Type B pancreatic cell (in vitro differentiated cells): ENCODE data around the gene LAMC3. TPM values are rescaled to one million over a fixed set of nuclear protein-coding genes. Genes with fewer than 3 reads are reported as not detected.

Experiments used
- DNase-seq: peaks from one replicate; pipeline ENCODE4 v3.0.0; 2021; ENCODE audit warnings: mixed read lengths; ENCODE audit not compliant: unreplicated experiment; ENCODE audit errors: extremely low spot score
- H3K27ac Mint-ChIP-seq: 2 replicates; pipeline ENCODE4 v1.8.0; 2021; ENCODE audit warnings: mild to moderate bottlenecking, mixed read lengths
- H3K27me3 Mint-ChIP-seq: 2 replicates; pipeline ENCODE4 v1.8.0; 2021; ENCODE audit warnings: mixed read lengths
- H3K36me3 Mint-ChIP-seq: 2 replicates; pipeline ENCODE4 v1.8.0; 2021; ENCODE audit warnings: mixed read lengths
- H3K4me1 Mint-ChIP-seq: one replicate; pipeline ENCODE4 v1.8.0; 2021; ENCODE audit warnings: mixed read lengths; ENCODE audit not compliant: unreplicated experiment
- H3K4me3 Mint-ChIP-seq: 2 replicates; pipeline ENCODE4 v1.8.0; 2021; ENCODE audit warnings: mild to moderate bottlenecking, mixed read lengths
- H3K9me3 Mint-ChIP-seq: 2 replicates; pipeline ENCODE4 v1.8.0; 2021; ENCODE audit warnings: mixed read lengths
- CTCF ChIP-seq: fragments of 200-600 bp; sonication (generic); conservative IDR thresholded peaks from 2 replicates; pipeline ENCODE4 v1.5.0; 2021; ENCODE audit warnings: antibody characterized with exemption, mild to moderate bottlenecking
- total RNA-seq: library from RNA; stranded (reverse); gene quantifications from 2 replicates; pipeline ENCODE4 v1.2.1, GENCODE V29; 2021; ENCODE audit warnings: low replicate concordance

Gene LAMC3
- total RNA-seq, 1 donor from 2014 or later, result 7.2 TPM

DNA sequence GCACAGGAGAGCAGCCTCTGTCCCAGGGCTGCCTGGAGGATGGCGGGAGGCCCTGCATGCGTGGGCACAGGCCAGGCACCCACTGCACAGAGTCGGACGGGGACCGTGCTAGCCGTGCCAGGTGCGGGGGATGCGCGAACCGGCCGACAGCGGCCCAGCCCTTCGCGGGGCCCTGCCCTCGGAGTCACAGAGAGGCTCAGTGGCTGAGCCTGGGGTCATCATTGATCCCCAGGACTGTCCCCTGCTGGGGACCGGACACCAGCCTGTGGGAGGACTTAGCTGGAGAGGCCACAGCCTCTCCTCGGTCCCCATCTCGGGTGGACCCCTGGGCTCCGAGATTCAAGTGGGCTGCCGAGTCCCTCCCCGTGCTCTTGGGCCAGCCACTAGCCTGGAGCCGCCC lies 19.1 kb upstream of the LAMC3 start:
- Mint-ChIP-seq H3K36me3 (no peaks in the 10 kb centered on the region), H3K4me3 (no peak overlapping the region), H3K9me3 (no peaks in the 10 kb centered on the region), H3K4me1 (peaks cover 32% of the 10 kb centered on the region), H3K27me3 (peaks cover 24% of the 10 kb centered on the region), H3K27ac (no peak overlapping the region)
- TF ChIP-seq CTCF, result no peak
- DNase-seq, result no peak

- H3K27ac Mint-ChIP-seq, result no peak overlapping the region
- peaks cover 24% of the 10 kb centered on the region for H3K27me3 Mint-ChIP-seq
- no peak for TF ChIP-seq CTCF
- no peaks in the 10 kb centered on the region for H3K9me3 Mint-ChIP-seq
- H3K4me3 Mint-ChIP-seq, result no peak overlapping the region
- no peaks in the 10 kb centered on the region for H3K36me3 Mint-ChIP-seq
- DNase-seq, result no peak
- H3K4me1 Mint-ChIP-seq, result peaks cover 32% of the 10 kb centered on the region
Observed at GRCh38 chr9:130990306-130990977, 18.5 kb upstream of the LAMC3 start.

GRCh38 chr9:130990978-130991777 lies 17.8 kb upstream of the LAMC3 start:
- peaks cover 24% of the 10 kb centered on the region for H3K27me3 Mint-ChIP-seq
- peaks cover 32% of the 10 kb centered on the region for H3K4me1 Mint-ChIP-seq
- H3K4me3 Mint-ChIP-seq, result peak overlapping the region; percentile 4
- no peak overlapping the region for H3K27ac Mint-ChIP-seq
- DNase-seq, result no peak
- TF ChIP-seq CTCF, result peak; percentile 53
- no peaks in the 10 kb centered on the region for H3K36me3 Mint-ChIP-seq
- H3K9me3 Mint-ChIP-seq, result no peaks in the 10 kb centered on the region

DNA sequence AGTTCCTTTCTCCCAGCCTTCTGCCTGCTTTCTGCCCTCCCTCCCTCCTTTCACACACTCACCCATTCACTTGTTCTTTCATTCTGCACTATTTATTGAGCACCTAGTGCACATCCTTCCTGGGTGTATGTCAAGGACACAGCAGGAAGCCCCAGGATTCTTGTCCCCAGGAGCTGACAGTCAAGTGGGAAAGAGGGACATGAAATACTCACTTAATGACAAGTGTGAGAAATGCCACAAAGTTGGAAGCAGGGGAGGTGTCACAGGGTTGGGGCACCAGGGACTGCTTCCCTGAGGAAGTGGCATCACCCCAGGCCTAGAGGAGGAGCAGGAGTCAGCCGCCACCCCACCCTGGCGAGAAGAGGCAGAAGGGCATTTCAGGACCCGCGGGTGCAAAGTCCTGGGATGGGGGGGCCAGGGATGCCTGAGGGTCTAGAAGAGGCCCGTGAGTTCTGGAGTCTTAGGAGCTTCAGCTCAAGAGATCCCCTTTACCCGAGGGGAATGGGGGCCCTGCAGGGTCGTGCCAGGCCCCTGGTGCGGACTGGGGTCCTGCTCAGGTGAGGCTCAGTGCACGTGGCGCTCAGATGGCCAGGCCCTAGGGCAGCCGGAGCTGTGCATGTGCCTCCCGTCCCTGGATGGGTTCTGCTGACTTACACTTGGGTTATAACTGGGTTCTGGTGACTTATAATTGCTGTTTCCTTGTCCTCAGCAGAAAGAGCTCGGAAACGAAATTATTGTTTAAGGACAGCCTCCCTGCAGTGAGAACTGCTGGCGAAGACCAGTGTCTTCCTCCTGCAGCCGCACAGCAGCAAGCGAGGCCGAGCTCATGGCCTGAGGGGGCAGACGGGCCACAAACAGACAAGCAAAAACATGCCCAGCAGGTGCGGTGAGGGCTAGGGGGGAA lies 16.9 kb upstream of the LAMC3 start:
- Mint-ChIP-seq H3K27ac (no peak overlapping the region), H3K36me3 (no peaks in the 10 kb centered on the region), H3K4me1 (peaks cover 27% of the 10 kb centered on the region), H3K9me3 (no peaks in the 10 kb centered on the region), H3K27me3 (peaks cover 21% of the 10 kb centered on the region), H3K4me3 (peak overlapping the region; percentile 4)
- no peak for DNase-seq
- TF ChIP-seq CTCF, result no peak

- DNase-seq, result no peak
- no peak overlapping the region for H3K4me3 Mint-ChIP-seq
- TF ChIP-seq CTCF, result no peak
- H3K9me3 Mint-ChIP-seq, result no peaks in the 10 kb centered on the region
- no peaks in the 10 kb centered on the region for H3K36me3 Mint-ChIP-seq
- no peak overlapping the region for H3K27ac Mint-ChIP-seq
- peaks cover 22% of the 10 kb centered on the region for H3K4me1 Mint-ChIP-seq
- peaks cover 21% of the 10 kb centered on the region for H3K27me3 Mint-ChIP-seq
Observed at GRCh38 chr9:130992682-130993032, 16.3 kb upstream of the LAMC3 start.
